ENCODE results near the gene LRRC71.

The LRRC71 gene

DNA sequence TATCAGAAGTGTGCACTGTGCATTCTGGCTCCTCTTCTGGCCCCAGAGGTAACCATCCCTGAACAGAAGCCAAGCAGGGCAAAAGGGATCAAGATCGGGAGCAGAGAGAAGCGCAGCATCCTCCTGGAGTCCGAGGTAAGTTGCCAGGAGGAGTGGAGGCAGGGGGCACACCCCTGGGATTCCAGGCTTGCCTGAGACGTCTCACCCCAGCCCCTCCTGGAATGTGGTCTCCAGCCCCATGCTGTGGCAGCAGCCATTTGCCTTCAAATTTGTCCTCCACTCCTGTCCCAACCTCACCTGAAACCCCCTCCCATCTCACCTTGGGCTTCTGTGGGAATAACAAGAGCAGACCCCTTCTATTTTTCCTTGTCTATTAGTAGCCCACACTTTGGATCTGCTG is 10.1 kb downstream of the LRRC71 start:
- no peak for DNase-seq

- DNase-seq = no peak
Observed at GRCh38 chr1:156931211-156931952, 10.9 kb downstream of the LRRC71 start.

DNA sequence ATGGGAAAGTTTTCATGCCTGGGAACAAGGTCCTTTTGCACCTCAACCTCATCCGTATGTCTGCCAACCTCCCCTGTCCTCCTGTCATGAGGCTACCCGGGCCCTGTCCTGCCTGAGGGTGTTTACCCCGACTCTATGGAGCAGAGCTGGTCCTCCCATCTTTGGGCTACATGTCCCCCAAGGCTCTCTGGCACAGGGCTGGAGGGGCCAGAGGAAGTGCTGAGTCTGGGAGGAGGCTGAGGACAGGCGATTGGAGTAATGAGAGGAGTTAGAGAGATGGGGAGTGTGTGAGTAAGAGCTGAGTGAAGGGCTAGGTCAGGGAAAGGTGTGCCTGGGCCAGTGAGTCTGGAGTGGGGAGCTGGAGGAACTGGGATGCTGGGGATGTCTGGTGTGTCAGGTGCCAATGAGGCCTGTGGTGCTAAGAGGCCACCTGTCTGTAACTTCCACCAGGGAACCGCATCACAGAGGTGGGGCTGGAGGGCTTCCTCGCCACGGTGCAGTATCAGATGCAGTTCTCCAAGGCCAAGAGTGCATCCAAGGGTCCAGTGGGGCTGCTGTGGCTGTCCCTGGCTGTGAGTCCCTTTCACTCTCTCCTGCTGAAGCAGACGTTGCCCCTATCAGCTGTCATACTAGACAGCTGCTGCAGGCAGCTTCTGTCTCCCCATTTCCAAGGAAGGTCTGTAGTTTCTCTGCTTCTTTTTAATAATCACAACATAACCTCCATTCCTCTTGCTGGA is 11.7 kb downstream of the LRRC71 start:
- no peak for DNase-seq

GRCh38 chr1:156933136-156933535 is 12.7 kb downstream of the LRRC71 start:
- no peak for DNase-seq

GRCh38 chr1:156935505-156936128 is 15.2 kb downstream of the LRRC71 start:
- no peak for DNase-seq

- DNase-seq = no peak
Observed at GRCh38 chr1:156936191-156936590, 15.8 kb downstream of the LRRC71 start.

DNA sequence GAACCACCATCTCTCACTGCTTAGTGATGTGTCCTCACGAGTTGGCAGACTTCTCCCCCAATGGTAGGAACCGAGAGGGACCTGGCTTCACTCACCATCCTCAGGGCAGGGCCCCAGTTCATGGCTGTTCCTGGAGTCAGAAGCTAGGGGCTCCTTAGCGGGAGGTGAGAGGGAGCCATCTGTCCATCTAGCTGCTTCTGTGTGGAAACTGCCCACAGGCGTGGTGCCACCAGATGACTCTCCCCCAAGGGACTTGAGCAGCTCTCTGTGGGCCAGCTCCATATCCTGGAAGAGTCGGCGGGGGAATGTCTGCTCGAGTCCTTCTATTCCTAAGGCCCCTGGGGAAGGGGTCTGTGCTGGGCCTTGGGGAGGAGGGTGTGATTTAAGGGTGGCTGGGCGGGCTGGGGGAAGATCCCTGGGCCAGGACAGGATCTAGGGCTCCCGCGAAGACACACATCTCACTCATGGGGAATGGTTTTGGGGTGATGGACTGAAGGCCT is 16.3 kb downstream of the LRRC71 start:
- no peak for DNase-seq

DNA sequence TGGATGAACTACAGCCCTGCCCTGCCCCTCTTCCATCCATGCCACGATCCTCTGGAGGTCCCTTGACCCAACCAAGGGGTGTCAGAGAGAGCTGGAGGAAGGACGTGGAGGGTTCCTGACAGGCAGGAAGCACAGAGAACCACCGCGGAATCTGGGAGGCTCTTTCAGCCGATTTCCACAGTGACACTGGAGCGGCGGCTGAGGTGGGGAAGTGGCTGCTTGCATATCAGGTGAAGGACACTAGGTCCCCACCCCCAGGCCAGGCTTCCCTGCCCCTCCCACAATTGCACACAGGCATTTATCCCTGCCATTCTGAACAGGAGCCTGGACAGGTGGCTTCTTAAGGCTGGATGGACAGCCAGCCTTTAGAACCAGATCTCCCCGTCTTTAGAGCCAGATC is 17.5 kb downstream of the LRRC71 start:
- DNase-seq = no peak

GRCh38 chr1:156938813-156939212 is 18.4 kb downstream of the LRRC71 start:
- no peak for DNase-seq

- DNase-seq = no peak
Observed at GRCh38 chr1:156939786-156940334, 19.4 kb downstream of the LRRC71 start.

GRCh38 chr1:156941675-156942074 is 21.2 kb downstream of the LRRC71 start:
- no peak for DNase-seq

DNA sequence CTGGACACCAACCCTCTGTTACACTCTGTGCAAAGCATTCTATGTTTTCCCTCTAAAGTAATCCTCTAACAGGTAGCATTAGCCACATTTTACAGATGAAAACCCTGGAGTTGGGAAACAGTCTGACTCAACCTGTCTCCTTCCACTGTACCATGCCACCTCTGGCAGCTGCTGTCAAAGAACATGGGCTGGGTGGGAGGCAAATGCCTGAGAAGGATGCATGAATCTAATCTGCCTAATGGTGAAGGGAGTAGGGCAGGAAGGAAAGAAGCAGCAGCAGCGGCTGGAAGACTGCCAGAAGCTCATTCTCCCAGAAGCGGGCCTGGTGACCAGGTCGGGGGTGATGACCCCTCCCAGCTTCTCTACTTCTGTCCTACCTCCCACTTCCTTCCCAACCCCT is 21.7 kb downstream of the LRRC71 start:
- no peak for DNase-seq

GRCh38 chr1:156942576-156942975 is 22.1 kb downstream of the LRRC71 start:
- no peak for DNase-seq

DNA sequence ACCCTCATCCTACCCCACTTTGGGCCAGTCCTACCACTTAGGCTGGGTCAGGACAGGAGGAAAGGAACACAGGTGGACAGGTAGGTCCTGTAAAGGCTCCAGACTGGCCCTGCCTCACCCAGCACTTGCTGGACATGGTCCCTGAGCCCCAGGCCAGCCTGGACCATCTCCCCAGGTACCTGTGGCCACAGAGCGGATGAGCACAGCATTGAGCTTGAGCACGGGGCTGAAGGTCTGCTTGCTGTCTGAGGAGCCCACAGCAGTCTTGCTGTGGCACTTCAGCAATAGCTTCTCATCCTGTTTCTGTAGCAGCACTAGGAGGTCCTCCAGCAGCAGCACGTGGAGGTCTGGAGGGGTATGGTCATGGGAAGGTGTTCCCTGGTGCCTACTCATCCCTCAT is 23.3 kb downstream of the LRRC71 start:
- DNase-seq = no peak

GRCh38 chr1:156944268-156944667 is 23.8 kb downstream of the LRRC71 start:
- DNase-seq = no peak

GRCh38 chr1:156944848-156945247 is 24.4 kb downstream of the LRRC71 start:
- DNase-seq = no peak

DNA sequence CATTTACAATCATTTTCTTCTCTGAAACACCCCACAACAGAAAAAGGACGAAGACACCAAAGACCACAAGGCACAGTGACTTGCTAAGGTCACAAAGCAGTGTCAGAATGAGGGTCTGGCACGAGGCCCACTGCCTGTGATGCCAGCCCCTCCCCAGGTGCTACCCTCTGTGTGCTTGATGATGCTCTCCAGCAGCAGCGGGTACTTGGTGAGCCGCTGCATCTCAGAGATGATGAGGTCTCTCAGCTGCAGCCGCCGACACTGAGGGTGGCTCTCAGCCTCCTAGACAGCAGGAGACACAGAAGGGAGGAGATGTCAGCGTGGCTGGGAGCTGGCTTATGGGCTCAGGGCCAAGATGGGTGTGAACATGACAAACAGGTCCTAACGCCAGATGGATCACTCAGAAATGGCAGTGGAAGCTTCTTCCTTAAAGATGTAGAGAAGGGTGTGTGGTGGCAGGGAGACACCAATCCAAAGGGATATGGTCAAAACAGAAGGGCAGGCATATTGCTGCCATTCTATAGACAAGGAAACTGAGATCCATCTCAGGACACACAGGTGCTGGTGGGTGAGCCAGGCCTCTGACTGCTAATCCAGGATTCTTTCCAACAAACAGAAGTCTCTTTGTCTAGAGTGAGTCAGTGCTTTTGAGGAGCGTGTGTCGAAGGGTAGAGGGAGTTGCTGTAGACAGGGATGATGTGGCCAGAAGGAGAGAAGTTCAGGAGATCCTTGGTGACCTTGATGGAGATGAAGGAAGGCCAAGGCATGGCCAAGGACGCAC is 25.6 kb downstream of the LRRC71 start:
- DNase-seq = no peak

- no peak for DNase-seq
Observed at GRCh38 chr1:156947127-156947526, 26.7 kb downstream of the LRRC71 start.

DNA sequence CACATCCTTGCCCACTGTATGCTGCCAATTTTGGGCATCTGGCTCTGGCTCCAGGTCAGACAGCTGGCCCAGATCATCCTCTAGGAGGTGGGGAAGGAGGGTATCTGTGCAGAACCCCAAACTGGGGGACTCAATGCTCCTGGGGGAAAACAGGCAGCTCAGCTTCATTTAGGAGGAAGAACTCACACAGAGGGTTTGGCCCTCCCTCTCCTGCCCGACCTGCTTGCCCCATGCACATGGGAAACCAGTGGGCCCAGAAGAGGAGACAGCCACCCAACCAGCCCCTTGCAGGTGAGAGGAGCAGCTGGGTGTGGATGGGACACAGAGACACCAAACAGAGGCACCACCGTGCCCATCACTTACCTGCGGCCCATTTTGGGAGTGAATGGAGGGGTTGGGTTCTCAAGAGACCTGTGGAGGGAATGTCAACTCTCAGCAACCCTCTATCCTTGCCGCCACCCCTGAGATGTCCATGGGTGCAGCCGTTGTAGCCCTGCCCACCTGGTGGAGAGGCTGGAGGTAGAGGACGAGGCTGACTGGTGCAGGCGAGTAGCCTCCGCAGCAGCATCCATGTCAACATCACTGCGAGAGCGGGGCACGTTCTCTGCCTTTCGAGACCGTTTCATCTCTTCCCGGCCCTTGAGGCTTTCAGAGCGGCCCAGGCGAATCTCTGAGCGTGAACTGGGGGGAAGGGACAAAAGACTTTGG is 27.5 kb downstream of the LRRC71 start:
- no peak for DNase-seq

DNA sequence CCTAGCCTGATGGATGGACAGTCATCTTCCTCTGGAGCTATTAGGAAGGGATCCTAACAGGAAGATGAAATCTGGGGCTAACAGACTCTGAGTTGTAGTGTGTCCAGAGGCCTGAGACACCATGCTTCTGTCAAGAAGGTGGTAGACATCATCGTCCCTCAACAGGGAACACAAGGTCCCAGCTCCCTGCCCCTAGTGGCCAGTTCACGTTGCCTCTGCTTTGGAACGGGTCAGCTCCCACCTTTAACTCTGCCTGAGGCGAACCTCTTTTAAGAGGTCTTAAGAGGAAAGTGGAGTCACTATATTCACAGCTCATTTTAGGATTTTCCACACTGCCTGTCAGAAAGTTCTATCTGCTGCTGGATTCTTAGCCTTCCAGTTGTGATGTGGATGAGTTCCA is 28.3 kb downstream of the LRRC71 start:
- DNase-seq = no peak

DNA sequence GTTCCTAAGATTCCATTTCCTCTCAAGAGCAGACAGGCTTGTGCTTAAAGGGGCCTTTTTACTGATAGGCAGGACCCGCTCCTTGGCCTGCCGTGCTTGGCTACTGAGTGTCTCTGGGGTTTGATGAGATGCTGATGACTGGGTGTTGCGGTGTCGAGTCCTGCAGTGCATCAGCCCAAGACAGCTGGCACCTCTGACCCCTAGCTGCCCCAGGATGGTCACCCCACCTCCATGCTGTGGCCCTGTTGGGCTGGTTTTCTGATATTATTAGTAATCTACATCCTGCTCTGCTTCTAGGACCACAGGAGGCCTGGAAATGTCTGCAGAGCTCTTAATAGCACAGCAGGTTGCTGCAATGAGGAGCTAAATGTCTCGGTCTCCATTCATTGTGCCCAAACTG is 28.7 kb downstream of the LRRC71 start:
- DNase-seq = no peak

- DNase-seq = no peak
Observed at GRCh38 chr1:156951371-156951770, 30.9 kb downstream of the LRRC71 start.
